H9 (cell line): ENCODE measurements around the gene PHAX. TPM values are rescaled to one million over a fixed set of nuclear protein-coding genes. Genes with fewer than 3 reads are reported as not detected.

Experiments used
- DNase-seq: peaks from one replicate; pipeline ENCODE4 v3.0.0-alpha.2; 2017
- H2AFZ ChIP-seq: one replicate; pipeline ENCODE4 v1.6.1; 2013; ENCODE audit warnings: mild to moderate bottlenecking, low read length, control low read depth, moderate library complexity
- H2AK5ac ChIP-seq: 2 replicates; pipeline ENCODE4 v1.6.1; 2013; ENCODE audit warnings: low read length, control low read depth, mixed read lengths; ENCODE audit not compliant: insufficient read length
- H2BK120ac ChIP-seq: one replicate; pipeline ENCODE4 v1.6.1; 2013; ENCODE audit warnings: low read depth, mild to moderate bottlenecking, low read length, control low read depth, inconsistent platforms; ENCODE audit not compliant: poor library complexity, severe bottlenecking
- H2BK12ac ChIP-seq: 2 replicates; pipeline ENCODE4 v1.6.1; 2013; ENCODE audit warnings: low read length, control low read depth, mixed read lengths, low read depth; ENCODE audit not compliant: insufficient read length
- H2BK15ac ChIP-seq: 2 replicates; pipeline ENCODE4 v1.6.1; 2013; ENCODE audit warnings: low read depth, low read length, control low read depth
- H2BK20ac ChIP-seq: one replicate; pipeline ENCODE4 v1.6.1; 2013; ENCODE audit warnings: low read depth, mild to moderate bottlenecking, low read length, control low read depth, inconsistent platforms; ENCODE audit not compliant: poor library complexity, severe bottlenecking
- H2BK5ac ChIP-seq: 2 replicates; pipeline ENCODE4 v1.6.1; 2013; ENCODE audit warnings: low read length, control low read depth, mixed read lengths; ENCODE audit not compliant: insufficient read length
- H3K14ac ChIP-seq: 2 replicates; pipeline ENCODE4 v1.6.1; 2013; ENCODE audit warnings: low read length, control low read depth; ENCODE audit not compliant: insufficient read depth
- H3K18ac ChIP-seq: 2 replicates; pipeline ENCODE4 v1.6.1; 2013; ENCODE audit warnings: low read depth, mild to moderate bottlenecking, mixed read lengths, low read length, control low read depth; ENCODE audit not compliant: insufficient read length
- H3K23ac ChIP-seq: 2 replicates; pipeline ENCODE4 v1.6.1; 2013; ENCODE audit warnings: low read length, control low read depth, mixed read lengths, low read depth; ENCODE audit not compliant: insufficient read length
- H3K23me2 ChIP-seq: 2 replicates; pipeline ENCODE4 v1.6.1; 2013; ENCODE audit warnings: low read depth, mild to moderate bottlenecking, mixed read lengths, low read length, control low read depth; ENCODE audit not compliant: insufficient read length, poor library complexity, severe bottlenecking
- H3K27ac ChIP-seq: 2 replicates; pipeline ENCODE4 v1.5.1; 2013; ENCODE audit warnings: low read length, control low read depth, mixed read lengths, low read depth; ENCODE audit not compliant: insufficient read length
- H3K27me3 ChIP-seq: 2 replicates; pipeline ENCODE4 v1.6.1; 2013; ENCODE audit warnings: low read length, control low read depth, inconsistent platforms; ENCODE audit not compliant: insufficient read depth
- H3K4ac ChIP-seq: 2 replicates; pipeline ENCODE4 v1.6.1; 2013; ENCODE audit warnings: low read depth, mild to moderate bottlenecking, control low read depth, inconsistent platforms, low read length, moderate library complexity
- H3K4me1 ChIP-seq: 2 replicates; pipeline ENCODE4 v1.6.1; 2013; ENCODE audit warnings: low read length, control low read depth, inconsistent platforms; ENCODE audit not compliant: insufficient read depth
- H3K4me2 ChIP-seq: 2 replicates; pipeline ENCODE4 v1.6.1; 2013; ENCODE audit warnings: low read length, control low read depth, mixed read lengths; ENCODE audit not compliant: insufficient read length, insufficient read depth
- H3K56ac ChIP-seq: 2 replicates; pipeline ENCODE4 v1.6.1; 2013; ENCODE audit warnings: low read depth, mild to moderate bottlenecking, mixed read lengths, low read length, control low read depth; ENCODE audit not compliant: insufficient read length
- H3K79me1 ChIP-seq: 2 replicates; pipeline ENCODE4 v1.6.1; 2013; ENCODE audit warnings: low read depth, mild to moderate bottlenecking, moderate library complexity, low read length, control low read depth, inconsistent platforms; ENCODE audit not compliant: insufficient read depth, poor library complexity, severe bottlenecking
- H3K79me2 ChIP-seq: 2 replicates; pipeline ENCODE4 v1.6.1; 2013; ENCODE audit warnings: low read length, control low read depth, inconsistent platforms; ENCODE audit not compliant: insufficient read depth
- H3K9ac ChIP-seq: 2 replicates; pipeline ENCODE4 v1.6.1; 2013; ENCODE audit warnings: low read length, control low read depth, mixed read lengths; ENCODE audit not compliant: insufficient read length; ENCODE audit errors: extremely low read depth
- H3K9me3 ChIP-seq: one replicate; pipeline ENCODE4 v1.6.1; 2013; ENCODE audit warnings: low read depth, low read length, inconsistent platforms; ENCODE audit not compliant: control insufficient read depth
- H3T11ph ChIP-seq: one replicate; pipeline ENCODE4 v1.6.1; 2013; ENCODE audit warnings: mild to moderate bottlenecking, low read length, control low read depth, inconsistent platforms
- H4K20me1 ChIP-seq: one replicate; pipeline ENCODE4 v1.6.1; 2013; ENCODE audit not compliant: control insufficient read depth, insufficient read length, insufficient read depth
- H4K5ac ChIP-seq: 2 replicates; pipeline ENCODE4 v1.6.1; 2013; ENCODE audit warnings: low read depth, mild to moderate bottlenecking, mixed read lengths, low read length, control low read depth; ENCODE audit not compliant: insufficient read length
- H4K8ac ChIP-seq: replicated peaks from 2 replicates; pipeline ENCODE4 v1.6.1; 2013; ENCODE audit warnings: low read length, control low read depth, mixed read lengths, low read depth; ENCODE audit not compliant: insufficient read length
- H4K91ac ChIP-seq: 2 replicates; pipeline ENCODE4 v1.6.1; 2013; ENCODE audit warnings: low read depth, mild to moderate bottlenecking, moderate library complexity, mixed read lengths, low read length, control low read depth; ENCODE audit not compliant: insufficient read length
- H3K27ac Mint-ChIP-seq, 3 experiments: 2 replicates in 2 of 3; 3 replicates in 1 of 3; pipeline ENCODE4 v1.8.0; 2020 to 2021; ENCODE audit warnings: mixed read lengths in 3 of 3, mild to moderate bottlenecking in 1 of 3, moderate library complexity in 1 of 3
- H3K27me3 Mint-ChIP-seq: 2 replicates; pipeline ENCODE4 v1.8.0; 2021; ENCODE audit warnings: low read depth, mild to moderate bottlenecking, moderate library complexity, mixed read lengths
- H3K36me3 Mint-ChIP-seq, 3 experiments: 2 replicates in 2 of 3; 3 replicates in 1 of 3; pipeline ENCODE4 v1.8.0; 2020 to 2021; ENCODE audit warnings: low read depth in 3 of 3, mixed read lengths in 3 of 3; ENCODE audit not compliant: insufficient read depth in 1 of 3
- H3K4me1 Mint-ChIP-seq, 2 experiments: 2 replicates each; pipeline ENCODE4 v1.8.0; 2020; ENCODE audit warnings: mixed read lengths in 2 of 2
- H3K4me3 Mint-ChIP-seq, 2 experiments: 2 replicates in 1 of 2; 3 replicates in 1 of 2; pipeline ENCODE4 v1.8.0; 2020 to 2021; ENCODE audit warnings: mild to moderate bottlenecking in 2 of 2, mixed read lengths in 2 of 2, moderate library complexity in 1 of 2
- H3K9me3 Mint-ChIP-seq, 2 experiments: 2 replicates in 1 of 2; 3 replicates in 1 of 2; pipeline ENCODE4 v1.8.0; 2020; ENCODE audit warnings: mild to moderate bottlenecking in 2 of 2, mixed read lengths in 2 of 2, moderate library complexity in 1 of 2
- CTCF ChIP-seq: fragments of 200-600 bp; sonication (generic); conservative IDR thresholded peaks from 3 replicates; pipeline ENCODE4 v1.8.0; 2021; ENCODE audit warnings: antibody characterized with exemption, mild to moderate bottlenecking
- WGBS: extraction: QIAGEN DNeasy Blood & Tissue Kit; methylation state at CpG from one replicate; pipeline ENCODE4 v1.1.7; 2013; ENCODE audit warnings: missing lambda C conversion rate, low lambda C conversion rate, mixed read lengths; ENCODE audit not compliant: insufficient read length; ENCODE audit errors: extremely low coverage; 5-methylcytosine and 5-hydroxymethylcytosine counted together
- total RNA-seq: library from RNA; stranded (reverse); gene quantifications from 2 replicates; pipeline ENCODE4 v1.2.1, GENCODE V29; 2021

Gene PHAX
- total RNA-seq, 1 experiment from 2014 or later = 65.6 TPM

- Histone ChIP-seq H2BK120ac (no peak overlapping the region), H4K5ac (no peak overlapping the region), H4K8ac (no peak overlapping the region), H2BK12ac (no peak overlapping the region), H2AK5ac (no peak overlapping the region), H3K4me1 (peaks cover 2% of the 10 kb centered on the region; the same call in 1 of the 2 replicates), H3K79me2 (peaks cover 6% of the 10 kb centered on the region; the same call in 1 of the 2 replicates), H3K9ac (peak overlapping the region; percentile 94), H2BK15ac (no peak overlapping the region), H3K14ac (peak overlapping the region; percentile 89), H3K27me3 (no peaks in the 10 kb centered on the region), H3K18ac (peak overlapping the region; percentile 82), H3K4ac (no peak overlapping the region), H2BK5ac (no peak overlapping the region), H2BK20ac (no peak overlapping the region), H3K23me2 (peaks cover 11% of the 10 kb centered on the region), H3K9me3 (no peaks in the 10 kb centered on the region), H3K23ac (no peak overlapping the region), H4K91ac (no peak overlapping the region), H3K27ac (peak overlapping the region; percentile 50), H3T11ph (no peak overlapping the region), H3K79me1 (no peaks in the 10 kb centered on the region), H2AFZ (peak overlapping the region; percentile 95), H3K56ac (peak overlapping the region; percentile 31), H4K20me1 (no peaks in the 10 kb centered on the region), H3K4me2 (peak overlapping the region; percentile 91)
- TF ChIP-seq CTCF = no peak
- Mint-ChIP-seq H3K27me3 (no peaks in the 10 kb centered on the region; the same call in 1 of the 2 replicates), H3K4me1 (peaks cover 46 to 49% of the 10 kb centered on the region in 2 experiments), H3K36me3 (peaks cover 11 to 26% (median 21%) of the 10 kb centered on the region in 3 experiments; a peak in 6 of 7 replicates), H3K27ac (peak overlapping the region; percentile 96 to 97 (median 97)), H3K4me3 (peak overlapping the region; percentile 92 to 96), H3K9me3 (no peaks in the 10 kb centered on the region)
- no CpG with 5 or more reads among the region's 22 CpGs for WGBS
- no peak for DNase-seq
Observed at GRCh38 chr5:126595486-126596083, 5.2 kb upstream of the PHAX start.
